Mucosa of descending colon (tissue), 3 donors: Measurements from ENCODE around the gene ACOT11. TPM values are rescaled to one million over a fixed set of nuclear protein-coding genes. Genes with fewer than 3 reads are reported as not detected.
A peak's percentile ranks its signal among the peaks of the same experiment; 100 is the strongest.

Source experiments
- ATAC-seq: fragments of 200-7000 bp; cut with Tn5 transposase; one replicate; pipeline ENCODE4 v1.9.1; 2020; ENCODE audit warnings: mild to moderate bottlenecking, moderate library complexity
- DNase-seq, 3 donors: peaks; one replicate each; pipeline ENCODE4 v3.0.0-alpha.2; 2020
- H3K36me3 ChIP-seq: fragments of 200-600 bp; one replicate; pipeline ENCODE4 v1.8.0; 2021; ENCODE audit warnings: low read depth, mild to moderate bottlenecking
- H3K4me1 ChIP-seq: fragments of 200-600 bp; one replicate; pipeline ENCODE4 v1.8.0; 2021; ENCODE audit warnings: low read depth, mild to moderate bottlenecking
- H3K4me3 ChIP-seq: fragments of 200-600 bp; one replicate; pipeline ENCODE4 v1.8.0; 2021; ENCODE audit warnings: mild to moderate bottlenecking
- H3K9me3 ChIP-seq: fragments of 200-600 bp; one replicate; pipeline ENCODE4 v1.8.0; 2021; ENCODE audit warnings: mild to moderate bottlenecking
- CTCF ChIP-seq: fragments of 200-600 bp; IDR thresholded peaks from one replicate; pipeline ENCODE4 v1.8.0; 2022; ENCODE audit warnings: antibody characterized with exemption, mild to moderate bottlenecking
- intact Hi-C, 2 donors: fragments of 100-400 bp; cut with DNase I in 1 of 2; cut with micrococcal nuclease in 1 of 2; formaldehyde crosslinking; loops; one replicate each; pipeline versions ENCODE4 v1.11.0 to v1.11.1; 2022; cut with DNase I, micrococcal nuclease
- total RNA-seq, 3 donors: library from RNA; stranded (reverse); fragmentation: NEBNext Ultra II Directional in 2 of 3; extraction: Animal tissue kit (Norgen Biotek cat#: 25700) in 2 of 3; gene quantifications; one replicate each; pipeline versions ENCODE4 v1.2.1 to v1.2.4, GENCODE V29; 2021 to 2023
- donor health status: DM: no; HTN: no; CAD: no; lungs with moderate emphysema.
- donor health status: DM: no; HTN: no; CAD: no.
- donor health status: DM: no; HTN: yes; CAD: no.

The ACOT11 gene
- total RNA-seq, 3 donors from 2014 or later: 54.7 to 122 (median 62.2) TPM

- TF ChIP-seq CTCF: no peak
- no peaks in the 10 kb centered on the region for H3K36me3 ChIP-seq
- no peak for ATAC-seq
- H3K4me1 ChIP-seq: no peaks in the 10 kb centered on the region
- no peak for DNase-seq
- H3K9me3 ChIP-seq: no peaks in the 10 kb centered on the region
- intact Hi-C loops: no loop called here
- H3K4me3 ChIP-seq: no peak overlapping the region
Observed at GRCh38 chr1:54601730-54602129, 53.7 kb downstream of the ACOT11 start.

- Histone ChIP-seq H3K4me1 (no peaks in the 10 kb centered on the region), H3K4me3 (no peak overlapping the region), H3K36me3 (no peaks in the 10 kb centered on the region), H3K9me3 (no peaks in the 10 kb centered on the region)
- DNase-seq: peak in 1 of 3 donors; percentile 14
- ATAC-seq: no peak
- intact Hi-C loops: no loop called here
- no peak for TF ChIP-seq CTCF
Observed at GRCh38 chr1:54602554-54602953, 54.5 kb downstream of the ACOT11 start.

DNA sequence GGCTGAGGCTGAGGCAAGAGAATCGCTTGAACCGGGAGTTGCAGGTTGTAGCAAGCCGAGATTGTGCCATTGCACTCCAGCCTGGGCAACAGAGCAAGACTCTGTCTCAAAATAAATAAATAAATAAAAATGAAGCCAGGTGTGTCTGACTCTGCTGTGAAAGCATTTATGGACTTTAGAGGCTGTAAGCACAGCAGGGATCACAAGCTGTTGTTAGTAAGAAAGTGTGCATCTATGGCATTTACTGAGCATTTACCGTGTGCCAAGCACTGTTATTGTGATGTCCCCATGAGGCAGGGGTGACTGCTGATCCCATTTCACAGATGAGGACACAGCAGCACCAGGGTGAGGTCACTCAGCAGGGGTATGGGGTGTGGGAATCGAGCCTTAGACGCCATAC lies 55.2 kb downstream of the ACOT11 start:
- intact Hi-C loops: no loop called here
- H3K4me3 ChIP-seq: no peak overlapping the region
- H3K4me1 ChIP-seq: no peaks in the 10 kb centered on the region
- DNase-seq (no peak), ATAC-seq (no peak)
- TF ChIP-seq CTCF: no peak
- no peaks in the 10 kb centered on the region for H3K36me3 ChIP-seq
- no peaks in the 10 kb centered on the region for H3K9me3 ChIP-seq

DNA sequence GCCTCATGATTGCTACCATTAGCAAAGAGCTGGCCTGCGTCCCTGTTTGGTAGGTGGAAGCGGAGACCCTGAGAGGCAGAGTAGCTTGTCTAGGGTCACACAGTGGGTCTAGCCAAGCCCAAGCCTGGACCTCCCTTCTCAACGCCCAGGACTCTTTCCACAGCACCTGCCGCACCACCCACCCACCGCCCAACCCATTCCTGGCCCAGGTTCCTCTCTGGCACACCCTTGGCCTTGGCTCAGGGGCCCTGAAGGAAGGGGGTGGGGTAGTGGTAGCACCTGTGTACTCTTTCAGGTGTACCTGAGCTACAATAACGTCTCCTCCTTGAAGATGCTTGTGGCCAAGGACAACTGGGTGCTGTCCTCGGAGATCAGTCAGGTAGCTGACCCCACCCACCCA lies 56.0 kb downstream of the ACOT11 start:
- no peaks in the 10 kb centered on the region for H3K4me1 ChIP-seq
- no peaks in the 10 kb centered on the region for H3K36me3 ChIP-seq
- TF ChIP-seq CTCF: no peak
- ATAC-seq (peak; percentile 81), DNase-seq (peak; percentile 80 to 85 (median 81))
- H3K4me3 ChIP-seq: no peak overlapping the region
- intact Hi-C loops: no loop called here
- H3K9me3 ChIP-seq: no peaks in the 10 kb centered on the region

DNA sequence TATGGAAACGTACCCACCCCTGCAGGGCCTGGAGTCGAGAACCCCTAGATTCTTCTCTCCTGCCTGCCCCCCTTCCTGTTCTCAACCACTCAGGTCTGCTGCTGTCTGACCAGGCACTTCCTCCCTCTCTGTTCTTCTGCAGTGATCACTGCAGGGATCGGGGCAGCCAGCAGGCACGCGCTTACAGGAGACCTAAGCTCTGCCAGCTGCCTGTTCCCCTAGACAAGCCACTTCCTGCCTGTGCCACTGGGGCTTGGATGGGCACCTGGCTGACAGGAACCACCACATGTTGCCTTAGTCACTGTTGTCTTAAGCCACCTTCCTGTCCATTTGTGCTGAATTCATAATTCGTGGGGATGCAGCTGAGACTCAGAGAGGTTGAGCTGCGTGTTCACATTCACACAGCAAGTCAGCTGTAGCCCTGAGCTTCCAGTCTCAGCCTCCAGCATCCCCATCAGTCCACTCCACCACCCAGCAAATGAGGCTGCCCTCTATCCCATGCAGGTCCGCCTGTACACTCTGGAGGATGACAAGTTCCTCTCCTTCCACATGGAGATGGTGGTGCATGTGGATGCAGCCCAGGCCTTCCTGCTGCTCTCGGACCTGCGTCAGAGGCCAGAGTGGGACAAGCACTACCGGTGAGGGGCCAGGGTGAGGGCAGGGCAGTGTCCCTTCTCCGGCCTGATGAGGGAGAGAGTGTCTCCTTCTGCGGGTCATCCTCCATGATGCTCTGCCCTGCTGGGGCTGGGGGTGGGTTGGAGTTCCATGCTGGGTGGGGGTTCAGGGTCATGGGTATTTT lies 56.7 kb downstream of the ACOT11 start:
- Histone ChIP-seq H3K4me3 (no peak overlapping the region), H3K9me3 (no peaks in the 10 kb centered on the region), H3K4me1 (no peaks in the 10 kb centered on the region), H3K36me3 (no peaks in the 10 kb centered on the region)
- DNase-seq (peak in 2 of 3 donors; percentile 35 to 48), ATAC-seq (peak; percentile 11)
- intact Hi-C loops: no loop called here
- TF ChIP-seq CTCF: no peak
